IMR-90 (cell line): ENCODE results near the gene OVOL1. TPM values are rescaled to one million over a fixed set of nuclear protein-coding genes. Genes with fewer than 3 reads are reported as not detected.

Experiments
- ATAC-seq: fragments of 200-7000 bp; cut with Tn5 transposase; 2 replicates; pipeline ENCODE4 v1.9.1; 2020; ENCODE audit warnings: low read depth, mild to moderate bottlenecking, moderate library complexity
- BruUV-seq: library from RNA; stranded (reverse); fragments of 400-500 nt; replicated peaks from 2 replicates; lab custom pipeline; 2021; lab: Mats Ljungman, UMichigan
- CTCF ChIA-PET: fragments of 300-600 bp; formaldehyde crosslinking; extraction: SDS; loops from one replicate; lab custom pipeline; 2021; ENCODE audit warnings: antibody characterized with exemption; lab: Yijun Ruan, JAX
- POLR2A ChIA-PET: fragments of 300-600 bp; sonication (Branson Sonifier 250); formaldehyde crosslinking; loops from one replicate; lab custom pipeline; 2022; ENCODE audit warnings: antibody characterized with exemption; ENCODE audit not compliant: unreplicated experiment; lab: Charles Lee
- DNase-seq: peaks from one replicate; pipeline ENCODE4 v3.0.0; 2013
- H2AFZ ChIP-seq: replicated peaks from 2 replicates; pipeline ENCODE3; 2013; ENCODE audit warnings: low read length, mild to moderate bottlenecking; ENCODE audit not compliant: poor library complexity
- H2AK5ac ChIP-seq: 2 replicates; pipeline ENCODE4 v1.6.1; 2013; ENCODE audit warnings: low read depth, low read length, inconsistent platforms
- H2AK9ac ChIP-seq: replicated peaks from 2 replicates; pipeline ENCODE3; 2013; ENCODE audit warnings: mild to moderate bottlenecking, low read depth, low read length, moderate library complexity; ENCODE audit not compliant: poor library complexity
- H2BK120ac ChIP-seq: 2 replicates; pipeline ENCODE4 v1.6.1; 2013; ENCODE audit warnings: low read depth, low read length, inconsistent platforms
- H2BK15ac ChIP-seq: 3 replicates; pipeline ENCODE4 v1.6.1; 2013; ENCODE audit warnings: low read depth, low read length, inconsistent platforms
- H2BK20ac ChIP-seq: 2 replicates; pipeline ENCODE4 v1.6.1; 2013; ENCODE audit warnings: low read depth, mild to moderate bottlenecking, inconsistent platforms, low read length, moderate library complexity
- H2BK5ac ChIP-seq: 2 replicates; pipeline ENCODE4 v1.6.1; 2013; ENCODE audit warnings: mild to moderate bottlenecking, low read depth, low read length, inconsistent platforms; ENCODE audit not compliant: poor library complexity, severe bottlenecking
- H3K14ac ChIP-seq: replicated peaks from 2 replicates; pipeline ENCODE4 v1.6.1; 2013; ENCODE audit warnings: low read depth, low read length, inconsistent platforms
- H3K18ac ChIP-seq: 2 replicates; pipeline ENCODE4 v1.6.1; 2013; ENCODE audit warnings: low read depth, low read length, control low read depth
- H3K23ac ChIP-seq: 2 replicates; pipeline ENCODE4 v1.6.1; 2013; ENCODE audit warnings: low read depth, low read length, inconsistent platforms
- H3K27ac ChIP-seq: 2 replicates; pipeline ENCODE4 v1.5.1; 2013; ENCODE audit warnings: mild to moderate bottlenecking, control low read depth, low read length; ENCODE audit not compliant: insufficient read depth
- H3K27me3 ChIP-seq: 2 replicates; pipeline ENCODE4 v1.6.1; 2013; ENCODE audit warnings: low read length; ENCODE audit not compliant: control insufficient read depth, insufficient read depth
- H3K36me3 ChIP-seq: 2 replicates; pipeline ENCODE4 v1.6.1; 2013; ENCODE audit warnings: low read length, mixed read lengths; ENCODE audit not compliant: control insufficient read depth, insufficient read depth
- H3K4ac ChIP-seq: 2 replicates; pipeline ENCODE4 v1.6.1; 2013; ENCODE audit warnings: low read depth, low read length, inconsistent platforms
- H3K4me1 ChIP-seq: 2 replicates; pipeline ENCODE4 v1.6.1; 2013; ENCODE audit warnings: low read length, mixed read lengths; ENCODE audit not compliant: control insufficient read depth, insufficient read depth
- H3K4me2 ChIP-seq: 2 replicates; pipeline ENCODE4 v1.6.1; 2013; ENCODE audit warnings: low read depth, mild to moderate bottlenecking, control low read depth, low read length, moderate library complexity
- H3K4me3 ChIP-seq: 2 replicates; pipeline ENCODE4 v1.5.1; 2013; ENCODE audit warnings: low read depth, mild to moderate bottlenecking, control low read depth, low read length, moderate library complexity; ENCODE audit not compliant: insufficient read depth
- H3K56ac ChIP-seq: 2 replicates; pipeline ENCODE4 v1.6.1; 2013; ENCODE audit warnings: low read length, inconsistent platforms; ENCODE audit not compliant: insufficient read depth; ENCODE audit errors: extremely low read depth
- H3K79me1 ChIP-seq, 2 experiments: 2 replicates each; pipeline ENCODE4 v1.6.1; 2013; ENCODE audit warnings: low read length in 2 of 2, inconsistent platforms in 1 of 2, low read depth in 1 of 2
- H3K9ac ChIP-seq: 2 replicates; pipeline ENCODE4 v1.6.1; 2013; ENCODE audit warnings: low read depth, low read length, control low read depth
- H3K9me1 ChIP-seq: 2 replicates; pipeline ENCODE4 v1.6.1; 2013; ENCODE audit warnings: low read length, inconsistent platforms; ENCODE audit not compliant: insufficient read depth
- H3K9me3 ChIP-seq: 2 replicates; pipeline ENCODE4 v1.6.1; 2013; ENCODE audit warnings: low read length; ENCODE audit not compliant: control insufficient read depth, insufficient read depth
- H4K20me1 ChIP-seq: 2 replicates; pipeline ENCODE4 v1.6.1; 2013; ENCODE audit warnings: low read length, inconsistent platforms; ENCODE audit not compliant: insufficient read depth
- H4K5ac ChIP-seq: 2 replicates; pipeline ENCODE4 v1.6.1; 2013; ENCODE audit warnings: mild to moderate bottlenecking, low read depth, low read length, control low read depth
- H4K8ac ChIP-seq, 2 experiments: 2 replicates each; pipeline ENCODE4 v1.6.1; 2013; ENCODE audit warnings: low read depth in 2 of 2, low read length in 2 of 2, control low read depth in 1 of 2, inconsistent platforms in 1 of 2
- H4K91ac ChIP-seq: 2 replicates; pipeline ENCODE4 v1.6.1; 2013; ENCODE audit warnings: low read depth, low read length, inconsistent platforms; ENCODE audit not compliant: insufficient read depth
- CTCF ChIP-seq: conservative IDR thresholded peaks from 2 replicates; pipeline ENCODE4 v1.5.1; 2012; ENCODE audit warnings: mild to moderate bottlenecking, low read depth, low read length, improper control_type of control experiment
- MAFK ChIP-seq: IDR thresholded peaks from 2 replicates; pipeline ENCODE4 v1.6.1; 2012; ENCODE audit warnings: low read depth, low read length, improper control_type of control experiment
- MXI1 ChIP-seq: IDR thresholded peaks from 2 replicates; pipeline ENCODE4 v1.6.1; 2012; ENCODE audit warnings: low read depth, mild to moderate bottlenecking, low read length, moderate library complexity, borderline replicate concordance
- RAD21 ChIP-seq: IDR thresholded peaks from 2 replicates; pipeline ENCODE4 v1.6.1; 2012; ENCODE audit warnings: low read length, improper control_type of control experiment
- WGBS, 2 experiments: methylation state at CpG; one replicate each; pipeline versions ENCODE4 v1.1.5 to v1.1.7; 2013; ENCODE audit warnings: missing lambda C conversion rate in 2 of 2; ENCODE audit not compliant: insufficient read length in 1 of 2; ENCODE audit errors: extremely low coverage in 2 of 2; 5-methylcytosine and 5-hydroxymethylcytosine counted together
- dilution Hi-C: fragments of 300-500 bp; cut with HindIII; formaldehyde crosslinking; loops from one replicate; pipeline ENCODE4 v1.14.3; 2018; ENCODE audit warnings: low sequenced_read_pairs; ENCODE audit not compliant: unreplicated experiment
- in situ Hi-C: fragments of 300-500 bp; cut with MboI; formaldehyde crosslinking; loops from 3 replicates; pipeline ENCODE4 v1.14.3; 2019; ENCODE audit warnings: low sequenced_read_pairs, inconsistent platforms, mixed read lengths
- intact Hi-C: fragments of 100-400 bp; cut with micrococcal nuclease; formaldehyde crosslinking; loops from 2 replicates; pipeline ENCODE4 v1.10.0; 2022
- polyA plus RNA-seq, 3 experiments: library from polyadenylated mRNA; depleted of rRNA; stranded (reverse); fragments of >200 nt; gene quantifications; 2 replicates each; pipeline ENCODE4 v1.2.3, GENCODE V29; 2012; ENCODE audit warnings: low replicate concordance in 1 of 3
- total RNA-seq: library from RNA; depleted of rRNA; stranded (reverse); fragments of >200 nt; gene quantifications from 2 replicates; pipeline ENCODE4 v1.2.3, GENCODE V29; 2012
- TF ChIP-seq, protein P1 (sequence below): fragments of 150-350 bp; IDR thresholded peaks from 2 replicates; pipeline ENCODE4 v1.6.1; 2017; ENCODE audit warnings: mild to moderate bottlenecking, antibody characterized with exemption, low read length, low read depth

The OVOL1 gene
- total and polyA plus RNA-seq, 2 of the 4 experiments (the other 2 are of a cell fraction), result not detected

- H3K9me1 ChIP-seq, result peaks cover 3% of the 10 kb centered on the region
- intact Hi-C loops (no loop called here), dilution Hi-C loops (no loop called here), in situ Hi-C loops (no loop called here)
- no peaks in the 10 kb centered on the region for H3K4me1 ChIP-seq
- no peak overlapping the region for H3K4me3 ChIP-seq
- no CpG with 5 or more reads among the region's 8 CpGs for WGBS, 2 experiments
- BruUV-seq, result no TSS peak
- POLR2A ChIA-PET, result no interaction called here
- TF ChIP-seq, protein P1, sequence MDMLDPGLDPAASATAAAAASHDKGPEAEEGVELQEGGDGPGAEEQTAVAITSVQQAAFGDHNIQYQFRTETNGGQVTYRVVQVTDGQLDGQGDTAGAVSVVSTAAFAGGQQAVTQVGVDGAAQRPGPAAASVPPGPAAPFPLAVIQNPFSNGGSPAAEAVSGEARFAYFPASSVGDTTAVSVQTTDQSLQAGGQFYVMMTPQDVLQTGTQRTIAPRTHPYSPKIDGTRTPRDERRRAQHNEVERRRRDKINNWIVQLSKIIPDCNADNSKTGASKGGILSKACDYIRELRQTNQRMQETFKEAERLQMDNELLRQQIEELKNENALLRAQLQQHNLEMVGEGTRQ, result no peak
- 0 out of 2 replicates have a peak, but pooled peaks have one; percentile 6 for TF ChIP-seq CTCF
- no peak for TF ChIP-seq RAD21
- no peak for TF ChIP-seq MAFK
- TF ChIP-seq MXI1, result no peak
- H2BK20ac ChIP-seq, result no peak overlapping the region
- no peak overlapping the region for H3K23ac ChIP-seq
- no peaks in the 10 kb centered on the region for H3K27me3 ChIP-seq
- no peak overlapping the region for H2AK9ac ChIP-seq
- H4K91ac ChIP-seq, result no peak overlapping the region
- no peak overlapping the region for H3K18ac ChIP-seq
- H3K56ac ChIP-seq, result no peak overlapping the region
- no peaks in the 10 kb centered on the region for H3K9me3 ChIP-seq
- no peak overlapping the region for H3K14ac ChIP-seq
- DNase-seq, result no peak
- H3K4ac ChIP-seq, result no peak overlapping the region
- peaks cover 23 to 53% of the 10 kb centered on the region in 2 experiments for H3K79me1 ChIP-seq
- no peak overlapping the region for H4K5ac ChIP-seq
- ATAC-seq, result no peak
- H2BK15ac ChIP-seq, result no peak overlapping the region
- no peak overlapping the region for H3K4me2 ChIP-seq
- H3K9ac ChIP-seq, result no peak overlapping the region
- H2BK120ac ChIP-seq, result no peak overlapping the region
- H3K27ac ChIP-seq, result no peak overlapping the region
- no peak overlapping the region for H2AK5ac ChIP-seq
- peaks cover 21% of the 10 kb centered on the region for H4K20me1 ChIP-seq
- no peak overlapping the region for H2BK5ac ChIP-seq
- H2AFZ ChIP-seq, result no peak overlapping the region
- CTCF ChIA-PET, result no interaction called here
- peaks cover 17% of the 10 kb centered on the region; the same call in 1 of the 2 replicates for H3K36me3 ChIP-seq
- no peak overlapping the region for H4K8ac ChIP-seq
Observed at GRCh38 chr11:65773784-65774411, 13.0 kb upstream of the OVOL1 start.
